ENCODE data around the gene IMMP2L. TPM values are rescaled to one million over a fixed set of nuclear protein-coding genes. Genes with fewer than 3 reads are reported as not detected.

The IMMP2L gene
- total and polyA plus RNA-seq, 2 of the 8 experiments (the other 6 are each of a cell fraction or from before 2014, with no cell fraction given): 2.3 to 10.1 TPM

DNA sequence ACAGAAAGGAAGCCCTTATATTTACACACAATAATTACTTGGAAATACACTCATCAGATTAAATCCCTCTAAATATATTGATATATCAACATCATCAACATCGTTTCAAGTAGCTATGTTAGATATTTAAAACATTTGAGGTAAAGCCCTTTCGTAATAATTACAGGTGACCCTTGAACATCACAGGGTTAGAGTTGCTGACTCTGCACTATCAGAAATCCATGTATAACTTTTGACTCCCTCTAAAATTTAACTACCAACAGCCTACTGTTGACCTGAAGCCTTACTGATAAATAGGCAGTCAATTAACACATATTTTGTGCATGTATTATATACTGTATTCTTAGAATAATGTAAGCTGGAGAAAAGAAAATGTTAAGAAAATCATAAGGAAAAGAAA lies 505.9 kb downstream of the IMMP2L start:
- H2BK15ac ChIP-seq (ENCODE audit: low read length): no peak overlapping the region
- H2AK5ac ChIP-seq (ENCODE audit: low read depth, low read length): no peak overlapping the region
- DNase-seq (ENCODE audit: low read depth in 1 of 2, low spot score in 2 of 2) (no peak), FAIRE-seq (no peak)
- no peaks in the 10 kb centered on the region for H3K79me2 ChIP-seq (ENCODE audit: control insufficient read depth in 1 of 2, insufficient read depth in 2 of 2, low read length in 2 of 2)
- no peak overlapping the region for H2BK12ac ChIP-seq (ENCODE audit: low read depth, low read length)
- no peak overlapping the region for H4K91ac ChIP-seq (replicated peaks; ENCODE audit: insufficient read length, low read length)
- no peak overlapping the region for H3K23ac ChIP-seq (ENCODE audit: insufficient read length)
- no peaks in the 10 kb centered on the region for H3K79me1 ChIP-seq (ENCODE audit: low read depth, low read length)
- H4K8ac ChIP-seq (ENCODE audit: extremely low read depth, insufficient read depth, low read length): no peak overlapping the region
- H3K56ac ChIP-seq (replicated peaks; ENCODE audit: insufficient read length, low read depth, low read length): no peak overlapping the region
- no peak overlapping the region for H2BK20ac ChIP-seq (ENCODE audit: low read length)
- H2AFZ ChIP-seq (ENCODE audit: low read length): no peak overlapping the region
- peaks cover 0 to 7% (median 0%) of the 10 kb centered on the region in 4 experiments; a peak in 2 of 7 replicates for H3K4me1 ChIP-seq (replicated peaks in 1 of 4; ENCODE audit: control insufficient read depth in 3 of 4, insufficient read depth in 4 of 4, low read length in 3 of 4)
- H3K27ac ChIP-seq (ENCODE audit: low read depth, low read length): no peak overlapping the region
- no peak overlapping the region for H2BK5ac ChIP-seq (ENCODE audit: low read depth, low read length)
- no peaks in the 10 kb centered on the region for H3K36me3 ChIP-seq (ENCODE audit: control insufficient read depth in 2 of 4, insufficient read depth in 4 of 4, low read length in 3 of 4)
- no peak overlapping the region for H3K4me2 ChIP-seq (ENCODE audit: insufficient read depth in 1 of 2, low read depth in 2 of 2, low read length in 2 of 2)
- H3K18ac ChIP-seq (ENCODE audit: extremely low read depth, low read length): no peak overlapping the region
- no peak overlapping the region for H3K4ac ChIP-seq (replicated peaks; ENCODE audit: insufficient read length, low read depth, low read length)
- H2BK120ac ChIP-seq (replicated peaks; ENCODE audit: low read depth, low read length): no peak overlapping the region
- no peaks in the 10 kb centered on the region for H4K20me1 ChIP-seq (replicated peaks in 1 of 2; ENCODE audit: control insufficient read depth in 1 of 2, insufficient read depth in 2 of 2, low read length in 2 of 2)
- CTCF ChIA-PET (ENCODE audit: partially characterized antibody): no interaction called here
- no peak overlapping the region for H3K14ac ChIP-seq (ENCODE audit: insufficient read length)
- no peaks in the 10 kb centered on the region for H3K27me3 ChIP-seq (replicated peaks in 1 of 4; ENCODE audit: control insufficient read depth in 3 of 4, extremely low read depth in 1 of 4, insufficient read depth in 3 of 4, low read length in 3 of 4)
- no peak overlapping the region for H3K9ac ChIP-seq (replicated peaks in 1 of 4; ENCODE audit: extremely low read depth in 1 of 4, low read depth in 3 of 4, low read length in 3 of 4)
- H4K5ac ChIP-seq (ENCODE audit: insufficient read length, low read depth, low read length): no peak overlapping the region
- H3K9me3 ChIP-seq (ENCODE audit: insufficient read depth in 2 of 2, low read depth in 1 of 2, low read length in 1 of 2): no peaks in the 10 kb centered on the region
- no peak overlapping the region for H3K4me3 ChIP-seq (ENCODE audit: extremely low read depth in 1 of 4, insufficient read depth in 2 of 4, low read depth in 3 of 4, low read length in 4 of 4)
- H3K23me2 ChIP-seq (ENCODE audit: low read depth, low read length): no peaks in the 10 kb centered on the region
- WGBS, 2 experiments (ENCODE audit: extremely low coverage in 1 of 2, insufficient coverage in 1 of 2, insufficient read length in 1 of 2, insufficient replicate concordance in 2 of 2, low coverage in 1 of 2, low lambda C conversion rate in 2 of 2, missing lambda C conversion rate in 1 of 2): 86% methylated on average over 2 of the region's 2 CpGs; no CpG with 5 or more reads in 1 of the 2 experiments
- POLR2A ChIA-PET (ENCODE audit: partially characterized antibody): no interaction called here
- no peak for TF ChIP-seq CBX5 (IDR thresholded peaks at IDR 0.05; ENCODE audit: low read depth, low read length)
- no peak for TF ChIP-seq GTF2F1 (IDR thresholded peaks at IDR 0.05; ENCODE audit: borderline replicate concordance, low read depth, low read length)
- TF ChIP-seq MAFK (IDR thresholded peaks at IDR 0.05; ENCODE audit: low read depth, low read length): no peak
- TF ChIP-seq BACH1 (IDR thresholded peaks at IDR 0.05; ENCODE audit: low read length): no peak
- TF ChIP-seq, protein P1, sequence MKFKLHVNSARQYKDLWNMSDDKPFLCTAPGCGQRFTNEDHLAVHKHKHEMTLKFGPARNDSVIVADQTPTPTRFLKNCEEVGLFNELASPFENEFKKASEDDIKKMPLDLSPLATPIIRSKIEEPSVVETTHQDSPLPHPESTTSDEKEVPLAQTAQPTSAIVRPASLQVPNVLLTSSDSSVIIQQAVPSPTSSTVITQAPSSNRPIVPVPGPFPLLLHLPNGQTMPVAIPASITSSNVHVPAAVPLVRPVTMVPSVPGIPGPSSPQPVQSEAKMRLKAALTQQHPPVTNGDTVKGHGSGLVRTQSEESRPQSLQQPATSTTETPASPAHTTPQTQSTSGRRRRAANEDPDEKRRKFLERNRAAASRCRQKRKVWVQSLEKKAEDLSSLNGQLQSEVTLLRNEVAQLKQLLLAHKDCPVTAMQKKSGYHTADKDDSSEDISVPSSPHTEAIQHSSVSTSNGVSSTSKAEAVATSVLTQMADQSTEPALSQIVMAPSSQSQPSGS (IDR thresholded peaks at IDR 0.05; ENCODE audit: low read length): no peak
- no peak for TF ChIP-seq POLR2A (IDR thresholded peaks at IDR 0.05; ENCODE audit: control extremely low read depth in 1 of 2, low read depth in 2 of 2, low read length in 2 of 2)
- TF ChIP-seq KDM5A (IDR thresholded peaks at IDR 0.05; ENCODE audit: low read length): no peak
- TF ChIP-seq, protein P2, sequence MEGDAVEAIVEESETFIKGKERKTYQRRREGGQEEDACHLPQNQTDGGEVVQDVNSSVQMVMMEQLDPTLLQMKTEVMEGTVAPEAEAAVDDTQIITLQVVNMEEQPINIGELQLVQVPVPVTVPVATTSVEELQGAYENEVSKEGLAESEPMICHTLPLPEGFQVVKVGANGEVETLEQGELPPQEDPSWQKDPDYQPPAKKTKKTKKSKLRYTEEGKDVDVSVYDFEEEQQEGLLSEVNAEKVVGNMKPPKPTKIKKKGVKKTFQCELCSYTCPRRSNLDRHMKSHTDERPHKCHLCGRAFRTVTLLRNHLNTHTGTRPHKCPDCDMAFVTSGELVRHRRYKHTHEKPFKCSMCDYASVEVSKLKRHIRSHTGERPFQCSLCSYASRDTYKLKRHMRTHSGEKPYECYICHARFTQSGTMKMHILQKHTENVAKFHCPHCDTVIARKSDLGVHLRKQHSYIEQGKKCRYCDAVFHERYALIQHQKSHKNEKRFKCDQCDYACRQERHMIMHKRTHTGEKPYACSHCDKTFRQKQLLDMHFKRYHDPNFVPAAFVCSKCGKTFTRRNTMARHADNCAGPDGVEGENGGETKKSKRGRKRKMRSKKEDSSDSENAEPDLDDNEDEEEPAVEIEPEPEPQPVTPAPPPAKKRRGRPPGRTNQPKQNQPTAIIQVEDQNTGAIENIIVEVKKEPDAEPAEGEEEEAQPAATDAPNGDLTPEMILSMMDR (IDR thresholded peaks at IDR 0.05; ENCODE audit: control extremely low read depth in 1 of 3, insufficient read depth in 1 of 3, low read depth in 1 of 3, low read length in 3 of 3): no peak
- TF ChIP-seq POU5F1 (IDR thresholded peaks at IDR 0.05; ENCODE audit: low read depth, low read length): no peak
- TF ChIP-seq SP1 (IDR thresholded peaks at IDR 0.05; ENCODE audit: low read depth, low read length): no peak
- TF ChIP-seq CHD1 (IDR thresholded peaks at IDR 0.05; ENCODE audit: low read depth, low read length): no peak

Data from H1 (cell line).